Muscle of arm (tissue), 14 donors: ENCODE data around the gene FREY1. TPM values are rescaled to one million over a fixed set of nuclear protein-coding genes. Genes with fewer than 3 reads are reported as not detected.

ENCODE experiments used
- DNase-seq: peaks from one replicate; pipeline ENCODE4 v3.0.0-alpha.2; 2013
- long read RNA-seq, 11 donors: transcript quantifications; one replicate each; lab custom pipeline, GENCODE V29; 2026
- polyA plus RNA-seq, 12 donors: library from polyadenylated mRNA; unstranded; fragments of 120-200 nt; gene quantifications; one replicate each; pipeline ENCODE4 v1.2.1, GENCODE V29; 2013; ENCODE audit not compliant: insufficient read length in 12 of 12

Gene FREY1
- polyA plus RNA-seq: under 1 TPM in 6 of 12 donors, not detected in 6; 0.25 to 0.57 (median 0.28) TPM
- long read RNA-seq, donor 1: 0 reads
- long read RNA-seq, donor 2: 0 reads
- long read RNA-seq, donor 3: 0 reads
- long read RNA-seq, donor 4: 0 reads
- long read RNA-seq, donor 5: 0 reads
- long read RNA-seq, donor 6: 0 reads
- long read RNA-seq, donor 7: 0 reads
- long read RNA-seq, donor 8: 0 reads
- long read RNA-seq, donor 9: 0 reads
- long read RNA-seq, donor 10: 0 reads
- long read RNA-seq, donor 11: 0 reads

DNA sequence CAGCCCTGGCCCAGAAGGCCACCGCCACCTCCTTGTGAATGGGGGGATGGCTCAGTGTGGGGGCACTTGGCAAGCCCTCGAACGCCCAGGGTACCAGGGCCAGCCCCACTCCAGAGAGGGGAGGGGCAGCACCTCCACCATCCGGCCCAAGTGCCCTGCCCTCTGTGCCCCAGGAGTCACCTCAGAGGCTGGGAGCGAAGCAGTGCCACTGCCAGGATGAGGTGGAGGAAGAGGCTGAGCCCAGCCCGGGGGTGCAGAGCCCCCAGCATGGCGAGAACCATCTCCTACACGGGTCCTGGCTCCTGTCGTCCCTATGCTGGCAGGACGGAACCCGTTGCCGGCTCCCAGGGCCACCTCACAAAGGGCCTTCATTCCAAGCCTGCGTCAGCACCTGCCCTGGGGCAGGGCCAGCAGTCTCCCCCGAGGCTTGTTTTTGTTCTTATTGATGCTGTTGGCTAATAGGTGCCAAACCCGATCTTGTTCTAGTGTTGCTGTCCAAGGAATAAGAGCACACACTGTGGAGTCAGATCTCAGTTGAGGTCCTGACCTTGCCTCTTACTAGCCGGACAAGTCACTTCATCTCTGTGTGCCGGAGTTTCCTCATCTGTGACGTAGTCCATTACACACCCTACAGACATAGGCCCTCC lies at the start of gene FREY1:
FREY1 (minus strand) TSS at position 307 of the 647 bp plus-strand sequence; CDS start at position 281, 26 bp downstream.
- no peak for DNase-seq

DNA sequence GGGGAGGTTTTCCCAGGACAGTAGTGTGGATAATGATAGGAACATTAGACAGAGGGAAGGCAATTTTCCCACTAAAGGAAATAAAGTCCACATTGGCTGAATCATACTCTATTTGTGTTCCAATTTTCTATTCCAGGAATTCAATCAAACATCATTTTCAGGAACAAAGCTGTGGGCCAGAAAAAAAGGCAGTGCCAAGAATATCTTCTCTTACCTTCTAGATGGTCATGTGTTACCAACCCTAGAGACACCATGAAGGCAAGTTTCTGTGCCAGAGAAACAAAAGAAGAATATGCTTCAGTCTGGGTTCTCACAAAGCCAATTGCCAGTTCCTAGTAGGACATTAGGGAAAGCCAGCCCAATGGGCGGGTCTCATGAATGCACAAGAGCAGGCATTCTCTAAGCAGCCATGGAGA lies 42.9 kb upstream of the FREY1 start:
- DNase-seq: no peak

DNA sequence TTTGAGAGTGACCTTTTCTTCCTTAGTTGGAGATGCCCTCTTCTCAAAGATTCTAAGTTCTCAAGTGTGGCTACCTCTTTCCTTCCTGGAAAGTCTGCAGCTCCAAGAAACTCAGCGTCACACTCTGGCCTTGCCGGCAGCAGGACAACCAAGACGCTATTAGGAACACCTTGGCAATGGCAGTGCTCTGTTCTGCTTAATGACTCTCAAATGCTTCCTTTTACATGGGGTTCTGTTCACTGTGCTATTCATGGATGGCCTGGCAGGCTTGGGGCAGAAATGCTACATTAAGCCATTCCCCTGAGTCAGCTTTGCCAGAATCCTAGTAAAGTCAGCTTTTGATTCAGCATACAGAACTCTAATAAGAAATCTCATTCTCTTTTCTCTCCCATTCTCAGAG lies 41.3 kb upstream of the FREY1 start:
- DNase-seq: no peak

- DNase-seq: no peak
These were observed 40.8 kb upstream of the FREY1 start for GRCh38 chr11:45947885-45948284.

GRCh38 chr11:45945397-45945999 lies 38.4 kb upstream of the FREY1 start:
- DNase-seq: no peak

- DNase-seq: no peak
These were observed 35.3 kb upstream of the FREY1 start for GRCh38 chr11:45942381-45942780.

DNA sequence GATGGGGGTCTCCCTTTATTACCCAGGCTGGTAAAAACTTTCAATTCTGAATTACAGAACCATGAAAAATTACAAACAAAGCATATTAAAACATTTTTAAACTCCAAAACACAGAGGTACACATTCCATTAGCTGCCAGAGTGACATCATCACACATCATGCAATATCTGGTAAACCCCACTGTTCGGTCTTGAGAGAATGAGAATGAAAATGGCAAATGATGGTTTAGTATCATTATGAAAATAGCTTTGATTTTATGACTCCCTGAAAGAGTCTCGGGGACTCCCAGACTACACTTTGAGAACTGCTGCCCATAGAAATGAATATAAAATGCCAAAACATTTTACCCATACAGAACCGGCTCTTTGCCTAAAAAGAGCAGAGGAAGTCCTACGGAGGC lies 34.2 kb upstream of the FREY1 start:
- DNase-seq: no peak

DNA sequence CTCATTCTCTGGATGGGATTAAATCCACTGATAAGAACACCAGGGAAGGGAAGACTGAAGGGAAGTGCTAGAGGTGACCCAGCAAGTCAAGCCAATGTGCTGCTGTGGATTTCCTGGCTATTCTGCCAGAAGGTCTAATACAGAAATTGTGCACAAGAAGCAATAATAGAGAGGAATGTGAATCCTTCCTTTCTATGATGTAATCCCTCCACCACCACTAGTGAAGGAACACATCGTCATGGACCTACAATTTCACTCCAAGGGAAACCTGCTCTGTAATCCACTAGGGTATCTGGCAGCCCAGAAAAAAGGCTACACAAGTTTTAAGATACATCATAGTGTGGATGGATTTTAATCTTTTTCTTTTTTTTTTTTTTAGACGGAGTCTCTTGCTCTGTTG lies 32.8 kb upstream of the FREY1 start:
- DNase-seq: no peak

DNA sequence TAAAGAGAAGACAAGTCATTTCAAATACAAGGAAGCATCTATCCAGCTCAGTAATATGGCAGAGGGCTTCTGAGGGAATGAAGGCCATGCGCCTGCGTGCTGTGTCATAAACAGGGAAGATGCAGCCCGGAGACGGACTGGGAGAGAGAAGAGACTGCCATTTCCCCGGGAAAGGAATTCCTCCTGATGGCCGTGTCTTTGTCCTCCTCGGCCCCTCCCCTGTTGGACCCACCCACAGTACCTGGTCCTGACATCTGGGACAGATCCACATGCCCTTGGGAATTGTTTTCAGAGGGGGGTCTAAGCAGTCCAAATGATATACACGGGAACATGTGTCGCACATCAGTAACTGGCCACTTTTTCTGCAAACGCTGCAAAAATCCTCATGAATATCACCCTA lies 30.8 kb upstream of the FREY1 start:
- DNase-seq: no peak

GRCh38 chr11:45936511-45937054 lies 29.5 kb upstream of the FREY1 start:
- DNase-seq: no peak

GRCh38 chr11:45935349-45936064 lies 28.4 kb upstream of the FREY1 start:
- DNase-seq: no peak

GRCh38 chr11:45934580-45935318 lies 27.7 kb upstream of the FREY1 start:
- DNase-seq: no peak

GRCh38 chr11:45933846-45934579 lies 26.9 kb upstream of the FREY1 start:
- no peak for DNase-seq

GRCh38 chr11:45933131-45933831 lies 26.2 kb upstream of the FREY1 start:
- DNase-seq: no peak

- no peak for DNase-seq
These were observed 25.1 kb upstream of the FREY1 start for GRCh38 chr11:45932217-45932616.

DNA sequence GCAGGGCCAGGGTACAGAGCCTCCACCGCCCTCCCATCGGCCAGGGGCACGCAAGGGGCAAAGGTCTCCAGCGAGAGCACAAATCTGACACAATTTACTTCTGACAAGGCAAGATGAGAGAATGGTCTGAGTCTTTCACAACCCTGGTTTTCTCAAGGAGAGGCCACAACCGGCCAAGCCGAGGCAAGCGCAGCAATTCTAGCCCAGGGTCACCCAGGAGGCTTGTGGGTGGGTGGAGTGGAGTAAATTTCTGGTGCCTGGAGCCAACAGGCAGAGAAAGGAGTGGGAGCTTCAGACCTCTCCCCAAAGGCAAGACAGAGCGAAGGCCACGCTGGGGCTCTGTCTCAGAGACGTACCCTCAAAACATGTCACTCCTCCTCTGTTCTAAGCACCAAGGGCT lies 24.7 kb upstream of the FREY1 start:
- DNase-seq: no peak

DNA sequence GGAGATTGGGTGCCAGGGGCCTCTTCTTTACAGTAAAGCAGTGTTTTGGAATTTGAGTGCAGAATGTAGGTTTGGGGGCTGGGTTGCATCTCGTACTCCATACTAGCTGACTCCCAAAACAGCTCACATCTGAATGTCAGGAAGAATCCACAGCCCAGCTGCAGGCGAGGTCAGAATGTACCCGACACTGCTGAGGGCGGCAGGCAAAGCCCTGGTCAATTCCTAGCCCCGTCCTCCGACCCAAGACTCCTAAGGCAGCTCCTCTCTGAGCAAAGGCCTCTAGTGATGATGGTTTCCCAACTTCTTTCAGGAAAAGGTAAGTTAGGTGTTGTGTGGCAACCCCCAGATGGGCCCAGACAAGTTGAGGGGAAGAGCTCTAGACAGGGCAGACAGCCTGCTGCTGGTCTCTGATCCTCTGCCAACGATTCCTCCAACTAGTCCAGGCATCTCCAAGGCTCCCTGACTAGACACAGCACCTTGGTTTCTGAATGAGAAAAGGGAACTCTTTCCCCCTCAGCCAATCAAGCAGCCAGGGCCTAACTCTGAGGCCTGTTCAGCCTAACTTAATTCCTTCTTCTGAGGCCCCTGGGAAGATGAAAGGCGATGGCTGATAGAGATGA lies 24.0 kb upstream of the FREY1 start:
- no peak for DNase-seq

DNA sequence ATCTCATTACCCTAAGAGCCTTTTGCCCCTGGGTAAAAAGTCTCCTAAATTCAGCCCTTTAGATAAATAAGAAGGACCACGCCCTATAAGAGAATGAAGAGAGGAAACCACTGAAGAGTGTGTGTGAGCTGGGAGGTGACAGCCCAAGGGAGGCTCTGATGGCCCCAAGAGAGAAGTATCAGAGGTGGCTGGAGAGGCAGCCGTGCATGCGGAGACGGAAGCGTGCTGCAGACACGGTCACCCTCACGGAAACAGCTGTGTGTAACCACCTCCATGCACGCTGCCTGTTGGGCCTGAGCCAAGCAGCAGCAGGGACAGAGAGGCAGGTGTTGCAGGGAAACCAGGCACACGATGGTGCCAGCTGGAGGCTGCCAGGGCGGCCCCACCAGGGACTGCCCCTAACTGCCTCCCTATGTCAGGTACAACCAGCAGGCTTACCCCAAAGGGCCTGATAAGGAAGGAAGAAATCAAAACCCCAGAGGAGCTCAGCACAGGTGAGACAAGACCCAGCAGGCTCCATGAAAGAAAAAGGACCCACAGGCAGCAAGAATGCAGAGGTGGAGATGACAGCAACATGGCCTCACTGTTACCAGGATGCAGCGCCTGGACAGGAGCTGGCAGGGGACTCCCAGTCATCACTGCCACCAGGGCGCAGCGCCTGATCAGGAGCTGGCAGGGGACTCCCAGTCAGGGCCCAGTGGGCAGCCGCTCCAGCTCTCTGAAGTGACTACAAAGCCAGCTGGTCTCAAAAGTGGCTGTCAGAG lies 23.1 kb upstream of the FREY1 start:
- no peak for DNase-seq

DNA sequence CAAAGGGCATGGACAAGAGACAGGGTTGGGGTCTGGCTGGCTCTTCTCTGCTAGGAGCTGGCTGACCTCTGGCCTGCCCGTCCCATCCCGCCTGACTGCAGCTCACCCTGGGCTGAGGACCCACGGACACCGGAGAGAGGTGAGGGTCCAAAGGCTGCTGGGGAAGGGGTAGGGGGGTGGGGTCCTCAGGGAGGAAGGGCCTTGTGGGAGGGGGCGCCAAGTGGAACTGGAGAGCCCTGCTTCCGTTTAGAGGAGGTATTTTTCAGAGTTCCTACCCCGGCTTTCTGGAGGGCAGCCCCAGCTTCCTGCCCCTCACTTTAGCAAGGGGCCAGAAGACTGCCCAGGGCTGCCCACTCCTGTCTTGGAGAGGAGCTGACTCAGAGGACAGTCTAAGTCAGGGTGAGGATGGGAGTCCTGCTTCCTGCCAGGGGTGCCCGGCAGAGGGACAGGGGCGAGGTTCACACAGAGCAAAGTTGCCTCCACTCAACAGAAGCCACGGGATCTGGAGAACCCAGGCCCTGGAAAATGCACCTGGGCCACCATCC lies 22.5 kb upstream of the FREY1 start:
- no peak for DNase-seq
